HepG2 (cell line): ENCODE results near the gene STX5. TPM values are rescaled to one million over a fixed set of nuclear protein-coding genes. Genes with fewer than 3 reads are reported as not detected.

Experiments
- CBX1 ChIP-seq: IDR thresholded peaks from one replicate; pipeline ENCODE4 v1.6.1; 2016; ENCODE audit warnings: antibody characterized with exemption, low read depth
- CENPX ChIP-seq: sonication (generic); formaldehyde crosslinking; IDR thresholded peaks from 2 replicates; pipeline ENCODE4 v1.9.0; 2021; ENCODE audit warnings: mild to moderate bottlenecking, missing genetic modification reagents, moderate library complexity
- HNF1B ChIP-seq: sonication (generic); formaldehyde crosslinking; IDR thresholded peaks from 2 replicates; pipeline ENCODE4 v1.5.1; 2020; ENCODE audit warnings: mild to moderate bottlenecking, moderate library complexity, missing genetic modification reagents
- HNRNPH1 ChIP-seq: fragments of 200-400 bp; formaldehyde crosslinking; optimal IDR thresholded peaks from 2 replicates; pipeline ENCODE3; 2017; ENCODE audit warnings: mild to moderate bottlenecking, low read depth, low read length
- NFYB ChIP-seq: sonication (generic); formaldehyde crosslinking; IDR thresholded peaks from 2 replicates; pipeline ENCODE4 v1.4.0; 2020; ENCODE audit warnings: missing genetic modification reagents
- ZNF292 ChIP-seq: sonication (generic); formaldehyde crosslinking; IDR thresholded peaks from 2 replicates; pipeline ENCODE4 v1.8.1; 2022; ENCODE audit warnings: mild to moderate bottlenecking, low read depth, missing genetic modification reagents, borderline replicate concordance
- ZNF614 ChIP-seq: IDR thresholded peaks from 2 replicates; pipeline ENCODE4 v1.6.1; 2018; ENCODE audit warnings: missing biosample characterization, missing genetic modification reagents, inconsistent platforms, borderline replicate concordance
- polyA plus RNA-seq, 8 experiments: library from polyadenylated mRNA; depleted of rRNA in 3 of 8; stranded (reverse) in 7 of 8; unstranded in 1 of 8; fragments of >200 nt; fragmentation: Illumina TruSeq in 4 of 8; extraction: Trizol in 4 of 8; gene quantifications; 2 replicates each; pipeline versions ENCODE4 v1.2.1 to v1.2.3, GENCODE V29; 2011 to 2016; ENCODE audit warnings: low read depth in 4 of 8, missing spikeins in 1 of 8, mixed read lengths in 1 of 8; ENCODE audit not compliant: insufficient read depth in 1 of 8
- total RNA-seq, 5 experiments: library from RNA; depleted of rRNA; stranded (reverse); fragments of >200 nt; fragmentation: Illumina TruSeq; extraction: Trizol; gene quantifications; 2 replicates each; pipeline ENCODE4 v1.2.3, GENCODE V29; 2016; ENCODE audit warnings: low read depth in 1 of 5
- TF ChIP-seq, protein P1 (sequence below): sonication (generic); formaldehyde crosslinking; IDR thresholded peaks from 2 replicates; pipeline ENCODE4 v1.4.0; 2020; ENCODE audit warnings: missing genetic modification reagents
- TF ChIP-seq, protein P2 (sequence below): sonication (generic); formaldehyde crosslinking; IDR thresholded peaks from 2 replicates; pipeline ENCODE4 v1.5.0; 2020; ENCODE audit warnings: mild to moderate bottlenecking, missing genetic modification reagents, borderline replicate concordance
- TF ChIP-seq, protein P3 (sequence below), 2 experiments: fragments of 450-650 bp in 1 of 2; sonication (generic) in 1 of 2; formaldehyde crosslinking in 1 of 2; IDR thresholded peaks; 2 replicates each; pipeline versions ENCODE4 v1.6.1 to v1.8.0; 2016 to 2022; ENCODE audit warnings: antibody characterized with exemption in 1 of 2, mild to moderate bottlenecking in 1 of 2, missing genetic modification reagents in 1 of 2

STX5 gene
- total and polyA plus RNA-seq, 2 of the 13 experiments (the other 11 are each of a cell fraction or from before 2014, with no cell fraction given) = 26.9 to 30.0 TPM

DNA sequence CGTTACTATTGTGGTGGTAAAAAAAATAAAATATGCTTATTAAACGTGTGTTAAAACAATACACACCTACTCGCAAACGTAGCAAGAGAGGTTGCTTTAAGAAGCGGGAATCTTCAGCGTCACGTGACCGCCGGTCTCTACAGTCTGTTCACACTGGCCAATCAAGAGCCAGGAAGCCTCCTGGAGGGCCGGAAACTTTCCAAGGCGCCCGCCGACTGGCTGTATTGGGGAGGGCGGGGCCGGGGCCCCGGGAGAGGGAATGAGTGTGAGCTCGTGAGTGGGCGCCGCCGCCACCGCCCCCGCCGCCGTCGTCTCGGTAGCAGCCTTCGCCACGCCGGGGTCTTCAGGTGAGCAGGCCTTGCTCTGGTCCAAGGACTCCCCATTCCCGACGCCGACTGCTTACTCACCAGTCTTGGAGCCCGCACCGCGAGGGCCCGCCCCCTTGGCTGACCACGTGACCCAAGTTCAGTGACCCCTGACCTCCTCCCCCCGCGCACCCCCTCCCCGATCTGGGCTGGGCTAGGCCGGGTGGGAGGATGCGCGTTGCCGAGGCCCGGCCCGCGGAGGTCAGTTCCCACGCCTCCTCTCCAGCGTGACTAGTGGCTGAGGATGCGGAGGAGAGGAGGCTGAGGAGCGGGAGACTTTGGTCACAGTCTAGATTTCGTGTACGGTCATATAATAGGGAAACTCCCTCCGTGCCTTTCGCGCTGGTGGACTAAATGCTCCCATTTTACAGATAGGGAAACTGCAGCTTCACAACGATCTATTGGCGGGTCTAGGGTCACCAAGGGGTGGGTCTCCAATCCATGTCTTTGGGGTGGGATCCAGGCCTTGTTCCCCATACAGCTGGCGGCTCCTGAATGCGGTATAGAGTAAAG lies 60.5 kb downstream of the STX5 start, which contains the start of gene TAF6L (continued):
- TF ChIP-seq, protein P1, sequence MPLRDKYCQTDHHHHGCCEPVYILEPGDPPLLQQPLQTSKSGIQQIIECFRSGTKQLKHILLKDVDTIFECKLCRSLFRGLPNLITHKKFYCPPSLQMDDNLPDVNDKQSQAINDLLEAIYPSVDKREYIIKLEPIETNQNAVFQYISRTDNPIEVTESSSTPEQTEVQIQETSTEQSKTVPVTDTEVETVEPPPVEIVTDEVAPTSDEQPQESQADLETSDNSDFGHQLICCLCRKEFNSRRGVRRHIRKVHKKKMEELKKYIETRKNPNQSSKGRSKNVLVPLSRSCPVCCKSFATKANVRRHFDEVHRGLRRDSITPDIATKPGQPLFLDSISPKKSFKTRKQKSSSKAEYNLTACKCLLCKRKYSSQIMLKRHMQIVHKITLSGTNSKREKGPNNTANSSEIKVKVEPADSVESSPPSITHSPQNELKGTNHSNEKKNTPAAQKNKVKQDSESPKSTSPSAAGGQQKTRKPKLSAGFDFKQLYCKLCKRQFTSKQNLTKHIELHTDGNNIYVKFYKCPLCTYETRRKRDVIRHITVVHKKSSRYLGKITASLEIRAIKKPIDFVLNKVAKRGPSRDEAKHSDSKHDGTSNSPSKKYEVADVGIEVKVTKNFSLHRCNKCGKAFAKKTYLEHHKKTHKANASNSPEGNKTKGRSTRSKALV (CRISPR knock-in tag) = no peak; the same call in 1 of the 2 replicates
- TF ChIP-seq CENPX (CRISPR knock-in tag) (no peak), ZNF614 (CRISPR knock-in tag) (no peak), CBX1 (peak; percentile 68), HNF1B (CRISPR knock-in tag) (no peak), NFYB (CRISPR knock-in tag) (peak; percentile 83), HNRNPH1 (no peak), ZNF292 (CRISPR knock-in tag) (no peak)
- TF ChIP-seq, protein P2, sequence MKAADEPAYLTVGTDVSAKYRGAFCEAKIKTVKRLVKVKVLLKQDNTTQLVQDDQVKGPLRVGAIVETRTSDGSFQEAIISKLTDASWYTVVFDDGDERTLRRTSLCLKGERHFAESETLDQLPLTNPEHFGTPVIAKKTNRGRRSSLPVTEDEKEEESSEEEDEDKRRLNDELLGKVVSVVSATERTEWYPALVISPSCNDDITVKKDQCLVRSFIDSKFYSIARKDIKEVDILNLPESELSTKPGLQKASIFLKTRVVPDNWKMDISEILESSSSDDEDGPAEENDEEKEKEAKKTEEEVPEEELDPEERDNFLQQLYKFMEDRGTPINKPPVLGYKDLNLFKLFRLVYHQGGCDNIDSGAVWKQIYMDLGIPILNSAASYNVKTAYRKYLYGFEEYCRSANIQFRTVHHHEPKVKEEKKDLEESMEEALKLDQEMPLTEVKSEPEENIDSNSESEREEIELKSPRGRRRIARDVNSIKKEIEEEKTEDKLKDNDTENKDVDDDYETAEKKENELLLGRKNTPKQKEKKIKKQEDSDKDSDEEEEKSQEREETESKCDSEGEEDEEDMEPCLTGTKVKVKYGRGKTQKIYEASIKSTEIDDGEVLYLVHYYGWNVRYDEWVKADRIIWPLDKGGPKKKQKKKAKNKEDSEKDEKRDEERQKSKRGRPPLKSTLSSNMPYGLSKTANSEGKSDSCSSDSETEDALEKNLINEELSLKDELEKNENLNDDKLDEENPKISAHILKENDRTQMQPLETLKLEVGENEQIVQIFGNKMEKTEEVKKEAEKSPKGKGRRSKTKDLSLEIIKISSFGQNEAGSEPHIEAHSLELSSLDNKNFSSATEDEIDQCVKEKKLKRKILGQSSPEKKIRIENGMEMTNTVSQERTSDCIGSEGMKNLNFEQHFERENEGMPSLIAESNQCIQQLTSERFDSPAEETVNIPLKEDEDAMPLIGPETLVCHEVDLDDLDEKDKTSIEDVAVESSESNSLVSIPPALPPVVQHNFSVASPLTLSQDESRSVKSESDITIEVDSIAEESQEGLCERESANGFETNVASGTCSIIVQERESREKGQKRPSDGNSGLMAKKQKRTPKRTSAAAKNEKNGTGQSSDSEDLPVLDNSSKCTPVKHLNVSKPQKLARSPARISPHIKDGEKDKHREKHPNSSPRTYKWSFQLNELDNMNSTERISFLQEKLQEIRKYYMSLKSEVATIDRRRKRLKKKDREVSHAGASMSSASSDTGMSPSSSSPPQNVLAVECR = peak; percentile 88; the same call in 1 of the 2 replicates
- TF ChIP-seq, protein P3, sequence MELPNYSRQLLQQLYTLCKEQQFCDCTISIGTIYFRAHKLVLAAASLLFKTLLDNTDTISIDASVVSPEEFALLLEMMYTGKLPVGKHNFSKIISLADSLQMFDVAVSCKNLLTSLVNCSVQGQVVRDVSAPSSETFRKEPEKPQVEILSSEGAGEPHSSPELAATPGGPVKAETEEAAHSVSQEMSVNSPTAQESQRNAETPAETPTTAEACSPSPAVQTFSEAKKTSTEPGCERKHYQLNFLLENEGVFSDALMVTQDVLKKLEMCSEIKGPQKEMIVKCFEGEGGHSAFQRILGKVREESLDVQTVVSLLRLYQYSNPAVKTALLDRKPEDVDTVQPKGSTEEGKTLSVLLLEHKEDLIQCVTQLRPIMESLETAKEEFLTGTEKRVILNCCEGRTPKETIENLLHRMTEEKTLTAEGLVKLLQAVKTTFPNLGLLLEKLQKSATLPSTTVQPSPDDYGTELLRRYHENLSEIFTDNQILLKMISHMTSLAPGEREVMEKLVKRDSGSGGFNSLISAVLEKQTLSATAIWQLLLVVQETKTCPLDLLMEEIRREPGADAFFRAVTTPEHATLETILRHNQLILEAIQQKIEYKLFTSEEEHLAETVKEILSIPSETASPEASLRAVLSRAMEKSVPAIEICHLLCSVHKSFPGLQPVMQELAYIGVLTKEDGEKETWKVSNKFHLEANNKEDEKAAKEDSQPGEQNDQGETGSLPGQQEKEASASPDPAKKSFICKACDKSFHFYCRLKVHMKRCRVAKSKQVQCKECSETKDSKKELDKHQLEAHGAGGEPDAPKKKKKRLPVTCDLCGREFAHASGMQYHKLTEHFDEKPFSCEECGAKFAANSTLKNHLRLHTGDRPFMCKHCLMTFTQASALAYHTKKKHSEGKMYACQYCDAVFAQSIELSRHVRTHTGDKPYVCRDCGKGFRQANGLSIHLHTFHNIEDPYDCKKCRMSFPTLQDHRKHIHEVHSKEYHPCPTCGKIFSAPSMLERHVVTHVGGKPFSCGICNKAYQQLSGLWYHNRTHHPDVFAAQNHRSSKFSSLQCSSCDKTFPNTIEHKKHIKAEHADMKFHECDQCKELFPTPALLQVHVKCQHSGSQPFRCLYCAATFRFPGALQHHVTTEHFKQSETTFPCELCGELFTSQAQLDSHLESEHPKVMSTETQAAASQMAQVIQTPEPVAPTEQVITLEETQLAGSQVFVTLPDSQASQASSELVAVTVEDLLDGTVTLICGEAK (IDR thresholded peaks at IDR 0.05) = no peak
- TF ChIP-seq, protein P3 (CRISPR knock-in tag; IDR thresholded peaks at IDR 0.05) = no peak
